Limb (tissue), 2 donors: Measurements from ENCODE around the gene GRIK1.

Source experiments
- DNase-seq, 2 donors: peaks; one replicate each; pipeline ENCODE4 v3.0.0-alpha.2; 2016; ENCODE audit errors: extremely low spot score in 2 of 2

The GRIK1 gene

DNA sequence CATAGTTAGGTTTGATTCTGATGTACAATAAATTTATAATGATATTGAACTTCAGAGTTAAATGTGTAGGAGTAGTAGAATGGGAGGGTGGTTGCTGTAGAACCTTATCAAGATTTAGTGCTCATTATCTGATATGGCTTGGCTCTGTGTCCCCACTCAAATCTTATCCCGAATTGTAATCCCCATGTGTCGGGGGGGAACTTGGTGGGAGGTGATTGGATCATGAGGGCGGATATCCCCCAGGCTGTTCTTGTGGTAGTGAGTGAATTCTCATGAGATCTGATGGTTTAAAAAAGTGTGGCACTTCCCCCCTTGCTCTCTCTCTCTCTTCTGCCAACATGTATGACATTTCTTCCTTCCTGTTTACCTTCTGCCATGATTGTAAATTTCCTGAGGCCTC, 265.5 kb downstream of the GRIK1 start:
- no peak for DNase-seq

DNA sequence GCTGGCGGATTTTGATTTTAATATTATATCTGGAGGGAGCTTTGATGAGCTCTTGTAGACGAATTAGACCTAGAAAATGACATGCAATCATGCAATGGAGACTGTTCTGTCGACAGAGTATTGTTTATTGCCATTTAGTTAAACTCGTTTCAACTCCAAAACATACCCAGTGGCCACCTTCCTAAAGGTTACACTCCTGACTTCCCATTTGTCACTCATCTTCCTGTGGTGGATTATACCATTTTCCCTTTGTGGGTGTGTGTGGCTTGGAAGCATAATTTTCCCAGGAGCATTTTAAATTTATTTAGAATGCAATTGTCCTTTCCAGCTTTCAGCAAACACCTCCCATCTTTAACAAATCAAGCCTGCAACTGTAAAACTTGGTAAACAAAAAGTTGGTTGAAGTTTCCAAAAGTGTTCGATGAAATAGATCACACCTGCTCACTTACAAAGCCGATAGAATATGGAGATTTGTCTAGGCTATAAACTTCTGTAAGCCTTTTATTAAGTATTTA, 266.6 kb downstream of the GRIK1 start:
- no peak for DNase-seq

DNA sequence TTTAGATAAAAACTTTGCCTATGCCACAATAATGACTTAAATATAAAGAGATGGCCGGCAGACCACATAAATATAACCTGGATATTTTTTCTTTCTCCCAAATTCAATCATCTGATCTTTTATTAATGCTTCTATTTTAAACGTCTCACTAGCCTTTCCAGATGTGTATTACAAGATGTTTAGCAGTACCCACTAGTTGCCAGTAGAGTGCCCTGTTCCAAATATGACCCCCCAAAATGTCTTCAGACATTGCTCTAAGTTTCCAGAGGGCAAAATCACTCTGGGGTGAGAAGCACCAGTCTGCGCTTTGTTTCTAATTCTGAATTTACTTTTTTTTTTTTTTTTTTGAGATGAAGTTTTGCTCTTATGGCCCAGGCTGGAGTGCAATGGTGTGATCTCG, 268.1 kb downstream of the GRIK1 start:
- DNase-seq: no peak

DNA sequence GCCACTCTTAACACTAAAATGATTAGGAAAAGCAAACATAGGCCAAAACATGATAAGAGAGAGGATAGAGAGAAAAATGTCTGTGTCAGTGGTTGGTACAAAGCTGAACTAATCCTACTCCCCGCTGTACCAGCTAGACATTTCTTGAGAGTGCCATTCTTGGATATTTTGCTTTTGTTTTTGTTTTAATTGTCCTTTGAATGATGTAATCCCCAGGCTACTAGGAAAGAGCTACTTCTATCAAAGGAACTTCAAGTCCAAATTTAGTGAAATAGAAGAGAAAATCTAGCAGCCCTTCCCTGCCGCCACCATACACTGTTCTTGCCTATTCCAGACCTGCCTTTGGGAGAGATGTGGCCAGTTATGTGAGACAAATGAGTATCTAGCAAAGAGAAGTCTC, 269.6 kb downstream of the GRIK1 start:
- DNase-seq: no peak

- no peak for DNase-seq
Observed at GRCh38 chr21:29669416-29669815, 270.4 kb downstream of the GRIK1 start.

DNA sequence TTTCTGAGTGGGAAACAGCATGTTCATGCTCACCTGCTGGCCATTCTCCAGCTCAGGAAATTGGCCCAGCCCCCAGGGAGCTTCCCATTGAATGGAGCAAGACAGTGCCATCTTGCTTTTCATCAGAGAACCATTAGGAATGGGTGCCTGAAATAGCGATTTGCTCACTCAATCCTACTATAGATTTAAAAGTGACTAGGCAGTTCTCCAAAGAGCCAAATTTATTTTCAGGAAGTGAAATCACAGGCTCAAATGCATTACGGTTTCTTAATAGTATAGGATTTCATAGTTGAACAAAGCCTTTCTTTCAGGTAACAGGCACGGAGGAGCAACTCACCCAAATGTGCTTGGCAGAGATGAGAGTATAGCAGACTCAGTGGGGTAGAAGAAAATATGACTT, 272.1 kb downstream of the GRIK1 start:
- DNase-seq: no peak

DNA sequence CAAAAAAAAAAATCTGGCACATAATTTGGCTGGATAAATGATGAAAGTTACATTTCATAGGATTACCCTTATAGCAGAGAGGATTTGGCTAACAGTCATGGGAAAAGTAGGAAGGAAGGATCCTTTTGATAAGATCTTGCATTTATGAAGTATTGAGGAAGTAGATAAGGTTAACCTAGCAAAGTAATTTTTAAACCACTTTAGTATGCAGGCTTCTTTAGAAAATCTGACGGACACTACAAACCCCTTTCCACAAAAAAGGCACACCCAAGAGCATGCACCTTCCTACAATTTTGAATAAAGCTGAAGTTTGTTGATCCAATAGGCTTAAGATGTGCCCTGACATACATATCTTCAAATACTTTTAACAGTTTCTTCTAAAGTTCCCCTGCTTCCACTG, 275.2 kb downstream of the GRIK1 start:
- no peak for DNase-seq

GRCh38 chr21:29661672-29662442, 277.9 kb downstream of the GRIK1 start:
- no peak for DNase-seq

DNA sequence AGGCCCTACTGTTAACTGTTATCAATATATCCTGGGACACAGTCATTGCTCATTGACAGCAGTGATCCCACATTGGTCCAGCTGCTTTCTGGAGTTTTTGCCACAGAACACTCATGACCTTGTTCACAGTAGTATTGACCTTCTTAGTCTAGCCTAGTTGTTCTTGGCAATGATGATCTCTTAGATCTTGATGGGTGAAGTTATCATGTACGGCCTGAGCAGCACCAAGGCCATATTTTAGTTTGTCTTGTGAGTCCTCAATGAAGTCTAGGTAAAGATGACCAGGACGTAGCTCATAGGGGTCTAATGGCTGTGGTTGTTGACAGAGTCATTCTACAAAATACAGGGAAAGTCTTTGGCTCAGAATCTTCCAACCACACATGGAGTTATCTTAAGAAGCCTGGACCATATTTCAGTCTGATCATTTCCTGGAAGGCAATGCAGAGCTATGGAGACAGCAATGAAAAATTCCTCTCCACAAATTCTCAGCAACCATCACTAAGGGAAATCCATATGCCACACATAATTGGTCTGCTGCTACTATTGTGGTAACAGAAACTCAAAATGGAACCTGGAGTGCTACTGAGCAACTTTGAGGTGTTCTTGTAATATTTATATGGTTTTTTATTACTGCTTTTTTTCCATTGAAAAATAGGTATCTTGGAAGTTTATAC, 279.6 kb downstream of the GRIK1 start:
- DNase-seq: no peak

- DNase-seq: no peak
Observed at GRCh38 chr21:29658934-29659203, 280.9 kb downstream of the GRIK1 start.

DNA sequence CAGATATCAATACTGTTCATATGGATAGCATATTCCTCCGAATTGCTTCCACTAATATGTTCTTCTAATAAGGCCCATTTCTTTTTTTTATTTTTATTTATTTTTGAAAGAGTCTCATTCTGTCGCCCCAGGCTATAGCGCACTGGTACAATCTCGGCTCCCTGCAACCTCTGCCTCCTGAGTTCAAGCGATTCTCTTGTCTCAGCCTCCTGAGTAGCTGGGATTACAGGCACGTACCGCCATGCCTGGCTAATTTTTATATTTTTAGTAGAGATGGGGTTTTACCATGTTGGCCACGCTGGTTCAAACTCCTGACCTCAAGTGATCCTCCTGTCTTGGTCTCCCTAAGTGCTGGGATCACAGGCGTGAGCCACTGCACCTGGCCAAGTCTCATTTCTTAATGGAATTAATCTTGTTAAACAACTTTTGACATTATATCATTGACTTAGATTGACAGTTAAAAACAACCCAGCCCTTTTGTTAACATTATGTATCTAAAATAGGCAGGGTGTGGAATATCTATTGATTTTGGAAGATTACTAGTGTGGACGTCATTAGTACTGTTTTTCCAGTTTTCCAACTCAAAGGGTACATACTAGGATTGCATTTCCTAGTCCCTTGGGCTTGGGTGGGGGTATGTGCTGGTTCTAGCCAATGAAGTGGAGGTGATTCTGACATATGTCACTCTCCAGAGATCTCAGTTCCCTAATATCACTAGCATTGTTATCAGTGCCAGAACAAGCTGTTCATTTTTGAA, 281.4 kb downstream of the GRIK1 start:
- no peak for DNase-seq

DNA sequence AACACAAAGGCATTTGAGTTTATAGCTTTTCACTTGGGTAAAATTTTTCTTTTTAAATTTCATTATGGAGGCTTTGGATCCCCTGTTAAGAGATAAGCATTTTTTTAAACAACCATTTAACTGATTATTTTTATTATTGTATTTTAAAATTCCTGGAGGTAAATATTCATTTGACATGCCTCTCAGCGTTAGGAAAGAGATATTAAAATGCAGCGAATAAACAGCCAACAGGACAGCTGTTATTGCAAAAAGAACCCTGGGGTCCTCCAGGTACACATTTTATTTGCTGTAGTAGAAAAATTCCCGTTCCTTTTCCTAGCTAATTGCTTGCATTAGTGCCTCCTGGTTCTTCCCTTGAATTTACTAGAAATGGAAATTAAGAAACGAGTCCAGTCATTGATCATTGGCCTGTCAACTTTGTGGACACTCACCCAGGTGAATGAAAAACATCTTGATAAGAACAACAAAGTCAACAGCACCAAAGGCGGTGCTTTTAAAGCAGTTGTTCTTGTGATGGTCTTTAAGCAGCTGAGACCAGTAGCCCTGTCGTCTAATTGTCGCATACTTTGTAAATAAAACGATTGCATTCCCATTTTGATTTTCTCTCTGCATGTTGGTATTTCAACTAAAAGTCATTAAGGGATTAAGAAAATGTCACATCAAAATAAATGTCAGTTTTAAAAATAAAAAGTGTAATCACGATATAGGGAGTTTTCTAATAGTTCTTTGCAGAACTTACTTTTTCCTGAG, 282.4 kb downstream of the GRIK1 start:
- no peak for DNase-seq

DNA sequence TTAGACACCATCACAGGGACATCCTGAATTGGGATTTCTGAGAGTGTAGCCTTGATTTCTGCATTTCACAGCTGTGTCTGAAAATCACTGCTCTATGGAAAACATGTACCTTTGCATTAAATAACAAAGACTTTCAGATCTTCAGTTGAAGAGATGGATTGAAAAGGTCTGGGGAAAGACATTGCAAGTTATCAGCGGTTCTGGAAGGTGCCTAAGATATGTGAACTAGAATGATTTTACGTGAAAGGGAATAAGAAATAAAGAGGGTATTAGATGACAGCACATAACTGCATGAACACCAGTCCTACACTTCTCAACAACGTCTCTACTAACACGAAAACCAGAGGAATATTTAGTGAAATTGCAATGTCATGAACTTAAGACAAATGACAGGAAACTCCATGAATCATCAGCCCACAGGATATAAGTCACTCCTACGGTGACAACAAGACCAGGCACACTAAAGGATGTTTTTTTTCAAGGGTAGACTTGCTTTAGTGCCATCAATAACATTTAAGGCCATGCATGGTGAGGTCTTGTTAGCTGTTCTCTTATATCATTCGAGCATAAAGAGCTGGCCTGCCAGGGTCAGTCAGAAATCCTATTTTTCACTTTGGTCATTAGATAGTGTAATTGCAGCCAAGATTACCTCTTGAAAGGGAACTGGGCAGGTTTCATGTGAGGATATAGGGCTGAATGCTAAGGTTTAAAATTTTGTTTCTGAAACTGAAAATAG, 283.1 kb downstream of the GRIK1 start:
- DNase-seq: no peak

DNA sequence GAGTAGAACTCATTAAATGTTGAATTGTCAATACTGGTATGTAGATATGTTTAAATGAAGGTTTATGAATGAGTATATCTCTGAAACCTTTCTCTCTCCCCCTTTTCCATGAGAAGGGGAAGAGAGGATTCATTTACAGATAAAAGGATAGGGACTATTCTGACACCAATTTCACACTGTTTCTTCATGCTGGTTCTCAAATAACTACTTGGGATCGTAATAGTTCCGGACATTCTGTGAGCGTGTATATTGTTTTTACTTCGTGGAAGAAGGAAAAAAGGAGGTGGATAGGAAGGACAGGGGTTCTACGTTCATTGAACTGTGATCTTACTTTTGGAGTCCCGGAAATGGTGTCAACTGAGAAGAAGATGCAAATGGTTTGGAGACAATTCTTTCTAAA, 284.2 kb downstream of the GRIK1 start:
- no peak for DNase-seq

DNA sequence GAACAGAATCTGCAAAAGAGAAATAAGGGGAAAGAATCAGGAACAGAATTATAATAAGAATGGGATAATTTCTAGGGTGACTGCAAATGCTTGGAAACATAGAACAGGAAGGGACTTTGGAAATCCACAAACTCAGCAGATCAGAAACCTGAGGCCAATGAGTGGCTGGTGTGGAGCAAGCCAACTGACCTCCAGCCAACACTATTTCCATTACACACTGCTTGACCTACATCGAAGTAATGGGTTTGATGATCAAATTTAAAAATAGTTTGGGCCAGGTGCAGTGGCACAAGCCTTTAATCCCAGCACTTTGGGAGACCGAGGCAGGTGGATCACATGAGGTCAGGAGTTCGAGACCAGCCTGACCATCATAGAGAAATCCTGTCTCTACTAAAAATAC, 284.9 kb downstream of the GRIK1 start:
- DNase-seq: no peak

- no peak for DNase-seq
Observed at GRCh38 chr21:29654203-29654602, 285.6 kb downstream of the GRIK1 start.

- no peak for DNase-seq
Observed at GRCh38 chr21:29650523-29651022, 289.2 kb downstream of the GRIK1 start.

DNA sequence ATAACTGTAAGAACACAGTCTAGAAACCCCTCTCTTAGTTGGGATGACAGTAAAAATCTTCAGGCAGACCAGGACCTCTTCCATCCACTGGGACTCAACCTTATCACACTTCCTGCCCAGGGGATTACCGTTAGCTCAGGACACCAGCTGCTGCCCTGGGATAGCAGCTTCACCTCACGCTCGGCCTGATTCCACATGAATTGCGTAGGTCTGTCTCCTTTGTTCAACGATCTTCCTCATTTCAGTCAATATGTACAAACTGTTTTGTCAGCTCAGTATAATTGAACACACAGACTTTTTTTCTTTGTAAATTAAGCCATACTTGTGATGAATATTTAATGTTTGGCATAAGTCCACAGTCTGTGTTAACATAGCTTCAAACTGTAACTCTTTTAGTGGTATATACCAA, 290.4 kb downstream of the GRIK1 start:
- no peak for DNase-seq

GRCh38 chr21:29648710-29649240, 291.0 kb downstream of the GRIK1 start:
- DNase-seq: no peak

DNA sequence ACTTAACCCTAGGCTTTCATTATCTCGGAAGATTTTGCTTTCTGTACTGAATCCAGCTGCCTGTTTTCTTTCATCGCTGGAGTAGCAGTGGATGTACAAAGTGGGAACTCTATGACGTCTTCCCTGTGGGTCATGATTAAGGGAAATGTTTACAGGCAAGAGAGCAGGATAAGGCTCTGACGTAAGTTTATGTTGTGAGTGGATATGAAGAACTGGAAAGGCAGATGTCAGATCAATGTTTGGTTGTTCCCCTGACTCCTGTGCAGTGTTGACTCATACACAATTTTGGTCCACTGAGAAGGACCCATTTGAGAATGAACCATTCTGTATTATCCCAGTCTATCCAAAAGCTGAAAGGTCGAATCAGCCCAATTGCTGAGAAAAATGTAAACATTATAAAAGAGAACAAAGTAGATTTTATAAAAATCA, 292.4 kb downstream of the GRIK1 start:
- DNase-seq: no peak
